A549 treated with AZD2906 at 1 μM for 4 hours (cell line): ENCODE results near the gene YIPF1. TPM values are rescaled to one million over a fixed set of nuclear protein-coding genes. Genes with fewer than 3 reads are reported as not detected.

Source experiments
- total RNA-seq: library from RNA; stranded (reverse); fragments of 200-300 nt; extraction: Qiagen RNA extraction; gene quantifications from 5 replicates; pipeline ENCODE4 v1.2.3, GENCODE V29; 2022

YIPF1 gene
- total RNA-seq, result 11.7 to 13.5 TPM (median 12.6 TPM) in 5 replicates

GRCh38 chr1:53889304-53890298, at the start of gene YIPF1:
Gene YIPF1, minus strand, starts transcription at chr1:53889797. Its CDS starts 860 bp downstream, at chr1:53888937.

DNA sequence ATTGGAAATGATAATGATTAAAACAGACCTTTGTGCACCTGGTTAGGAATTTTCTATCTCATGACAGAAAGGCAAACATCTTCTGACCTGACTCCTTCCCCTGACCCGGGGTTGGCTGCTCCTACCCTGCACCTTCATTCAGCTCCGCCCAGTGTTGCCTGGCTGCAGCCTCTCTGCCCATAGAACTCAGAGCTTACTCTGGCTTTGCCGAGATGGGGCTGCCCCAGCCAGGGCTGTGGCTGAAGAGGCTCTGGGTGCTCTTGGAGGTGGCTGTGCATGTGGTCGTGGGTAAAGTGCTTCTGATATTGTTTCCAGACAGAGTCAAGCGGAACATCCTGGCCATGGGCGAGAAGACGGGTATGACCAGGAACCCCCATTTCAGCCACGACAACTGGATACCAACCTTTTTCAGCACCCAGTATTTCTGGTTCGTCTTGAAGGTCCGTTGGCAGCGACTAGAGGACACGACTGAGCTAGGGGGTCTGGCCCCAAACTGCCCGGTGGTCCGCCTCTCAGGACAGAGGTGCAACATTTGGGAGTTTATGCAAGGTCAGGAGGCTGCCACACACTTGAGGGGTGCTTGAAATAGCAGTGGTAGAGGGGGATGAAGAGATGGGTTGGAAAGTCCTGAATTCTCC, 4.5 kb upstream of the YIPF1 start, which contains the start of gene DIO1:
Gene DIO1, plus strand, starts transcription at position 189 of the 638 bp plus-strand sequence. Its CDS starts 24 bp downstream, at position 213.

GRCh38 chr1:53837924-53838653, 51.5 kb downstream of the YIPF1 start, which contains the start of gene NDC1:
Gene NDC1, minus strand, starts transcription at chr1:53838296. Its CDS starts 35 bp downstream, at chr1:53838261.

Other genes with a start within 250 kb of the YIPF1 start
- gene GLIS1, start 150.6 kb downstream of the YIPF1 start, total RNA-seq, result 0.02 to 0.07 TPM (median 0.06 TPM) in 5 replicates
- 20.5 to 24.3 TPM (median 21.3 TPM) in 5 replicates for gene NDC1, start 51.5 kb downstream of the YIPF1 start, total RNA-seq
- gene DIO1, start 4.4 kb upstream of the YIPF1 start, total RNA-seq, result not detected in 5 replicates
- 27.8 to 35.9 TPM (median 30.2 TPM) in 5 replicates for gene IFT25, start 55.9 kb upstream of the YIPF1 start, total RNA-seq
- 27.1 to 28.8 TPM (median 28.3 TPM) in 5 replicates for gene LRRC42, start 56.6 kb upstream of the YIPF1 start, total RNA-seq
- not detected in 5 replicates for gene LDLRAD1, start 128.4 kb upstream of the YIPF1 start, total RNA-seq
- gene TMEM59, start 163.4 kb upstream of the YIPF1 start, total RNA-seq, result 109 to 139 TPM (median 117 TPM) in 5 replicates
- gene TCEANC2, start 163.8 kb upstream of the YIPF1 start, total RNA-seq, result 1.8 to 2.5 TPM (median 2.3 TPM) in 5 replicates